HG03135 (cell line): ENCODE results near the gene VSIG10L2.

ENCODE experiments used
- ATAC-seq: cut with Tn5 transposase; IDR thresholded peaks from one replicate; pipeline ENCODE4 v1.9.1; 2021; ENCODE audit warnings: mild to moderate bottlenecking, moderate library complexity; ENCODE audit not compliant: unreplicated experiment

The VSIG10L2 gene

DNA sequence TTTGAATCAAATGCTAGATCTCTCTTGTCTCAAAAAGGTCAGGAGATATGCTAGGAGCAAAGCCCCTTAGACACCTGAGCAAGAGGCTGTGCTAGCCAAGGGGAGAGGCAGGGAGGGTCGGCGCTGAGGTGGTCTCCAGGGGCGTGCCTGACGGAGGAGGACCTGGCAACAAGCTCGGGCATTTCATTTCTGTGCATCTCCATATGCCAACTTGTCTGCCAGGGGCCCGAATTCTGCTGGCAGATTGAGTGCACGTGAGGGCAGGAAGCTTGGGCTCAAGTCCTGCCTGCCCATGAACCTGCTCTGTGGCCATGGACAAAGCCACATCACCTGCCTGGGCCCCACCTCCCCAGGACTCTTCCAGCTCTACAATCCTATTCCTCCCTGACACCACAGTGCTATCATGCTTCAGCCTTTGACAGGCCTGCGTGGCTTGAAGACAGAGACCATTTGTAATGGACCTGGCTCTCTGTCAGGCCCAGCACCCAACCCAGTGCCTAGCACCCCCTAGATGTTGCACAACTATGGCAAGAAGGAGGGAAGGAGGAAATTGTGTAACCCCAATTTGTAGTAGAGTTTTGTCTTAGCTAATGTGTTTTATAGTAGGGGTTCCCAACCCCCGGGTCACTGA is 16.3 kb upstream of the VSIG10L2 start:
- ATAC-seq = no peak

DNA sequence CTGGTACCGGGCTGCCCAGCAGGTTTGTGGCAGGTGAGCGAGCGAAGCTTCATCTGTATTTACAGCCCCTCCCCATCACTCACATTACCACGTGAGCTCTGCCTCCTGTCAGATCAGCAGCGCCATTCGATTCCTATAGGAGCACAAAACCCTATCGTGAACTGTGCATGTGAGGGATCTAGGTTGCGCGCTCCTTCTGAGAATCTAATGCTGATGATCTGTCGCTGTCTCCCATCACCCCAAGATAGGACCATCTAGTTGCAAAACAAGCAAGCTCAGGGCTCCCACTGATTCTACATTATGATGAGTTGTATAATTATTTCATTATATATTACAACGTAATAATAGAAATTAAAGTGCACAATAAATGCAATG is 15.8 kb upstream of the VSIG10L2 start:
- no peak for ATAC-seq

- no peak for ATAC-seq
These were observed 14.7 kb upstream of the VSIG10L2 start for GRCh38 chr11:125931116-125931515.

DNA sequence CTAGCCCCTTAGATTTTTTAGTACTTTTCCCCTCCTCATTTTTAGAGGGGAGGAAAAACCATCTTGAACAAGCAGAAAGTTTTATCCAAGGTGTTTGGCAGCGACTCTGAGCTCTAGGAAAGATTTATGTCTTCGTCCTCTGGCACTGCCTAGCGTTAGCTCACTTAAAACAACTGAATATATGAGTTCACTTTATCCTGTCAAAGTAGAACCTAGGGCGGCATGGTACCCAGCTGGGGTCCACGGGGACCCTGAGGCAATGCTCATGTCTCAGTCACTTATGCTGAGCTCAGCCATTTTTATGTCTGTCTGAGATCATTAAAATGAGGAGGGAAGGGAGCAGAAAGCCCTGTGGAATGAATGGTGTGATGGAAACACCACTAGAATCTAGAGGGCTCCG is 14.2 kb upstream of the VSIG10L2 start:
- no peak for ATAC-seq

DNA sequence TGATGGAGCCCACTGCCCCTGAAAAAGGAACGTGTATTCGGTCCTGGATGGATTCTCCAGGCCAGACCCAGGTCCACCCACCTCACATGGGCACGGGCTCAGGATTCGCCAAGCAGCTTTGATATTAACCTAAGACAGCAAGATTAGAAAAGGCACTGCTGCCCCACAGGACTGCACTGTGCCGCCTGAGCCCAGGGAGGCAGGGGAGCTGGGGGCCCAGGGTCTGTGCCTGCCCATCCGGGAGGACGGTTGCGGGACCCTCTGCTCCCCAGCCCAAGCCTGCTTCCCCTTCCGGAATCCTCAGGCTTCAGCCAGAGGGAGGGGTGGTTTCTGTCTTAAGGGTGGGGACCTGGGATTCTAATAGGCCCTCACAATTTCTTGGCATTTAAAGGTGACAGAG is 13.5 kb upstream of the VSIG10L2 start:
- no peak for ATAC-seq

- no peak for ATAC-seq
These were observed 12.6 kb upstream of the VSIG10L2 start for GRCh38 chr11:125933030-125933813.

DNA sequence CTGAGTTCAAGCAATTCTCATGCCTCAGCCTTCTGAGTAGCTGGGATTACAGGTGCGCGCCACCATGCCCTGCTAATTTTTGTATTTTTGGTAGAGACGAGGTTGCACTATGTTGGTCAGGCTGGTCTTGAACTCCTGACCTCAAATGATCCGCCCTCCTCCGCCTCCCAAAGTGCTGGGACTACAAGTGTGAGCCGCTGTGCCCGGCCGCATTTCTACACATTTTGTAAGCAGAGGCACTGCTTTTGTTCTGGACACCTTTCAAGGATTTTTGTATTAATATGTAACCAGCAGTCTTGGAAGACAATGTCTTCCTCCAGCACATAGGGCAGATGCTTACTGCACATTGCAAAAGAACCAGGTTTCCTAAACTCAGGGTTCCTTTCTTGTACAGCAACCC is 11.4 kb upstream of the VSIG10L2 start:
- ATAC-seq = no peak

- ATAC-seq = no peak
These were observed 10.8 kb upstream of the VSIG10L2 start for GRCh38 chr11:125935056-125935455.

DNA sequence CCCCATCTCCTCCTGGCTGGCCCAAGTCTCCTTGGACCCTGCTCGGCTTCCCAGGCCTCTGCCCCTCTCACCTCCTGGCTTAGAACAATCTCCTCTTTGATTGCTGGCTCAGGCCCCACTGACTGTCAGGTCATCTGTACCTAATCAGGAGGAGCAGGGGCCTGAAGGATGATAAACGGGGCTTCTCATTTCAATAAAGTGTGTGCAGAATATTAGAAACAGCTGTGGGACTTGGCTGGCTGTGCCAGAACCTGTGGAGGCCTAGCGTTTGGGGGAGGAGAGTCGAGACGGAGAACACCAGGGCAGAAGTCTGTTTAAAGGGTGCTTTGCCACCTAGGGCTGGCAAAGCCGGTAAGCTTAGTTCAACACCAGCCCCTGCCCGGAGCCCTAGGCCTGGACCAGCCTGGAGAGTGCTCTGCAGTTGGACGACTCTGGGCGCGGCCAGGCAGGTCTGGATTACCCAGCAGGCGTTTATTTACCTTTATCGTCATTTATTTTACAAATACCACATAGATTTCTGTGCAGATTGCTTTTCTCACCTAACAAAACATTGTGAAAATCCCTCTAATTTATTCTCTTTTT is 10.1 kb upstream of the VSIG10L2 start:
- no peak for ATAC-seq

DNA sequence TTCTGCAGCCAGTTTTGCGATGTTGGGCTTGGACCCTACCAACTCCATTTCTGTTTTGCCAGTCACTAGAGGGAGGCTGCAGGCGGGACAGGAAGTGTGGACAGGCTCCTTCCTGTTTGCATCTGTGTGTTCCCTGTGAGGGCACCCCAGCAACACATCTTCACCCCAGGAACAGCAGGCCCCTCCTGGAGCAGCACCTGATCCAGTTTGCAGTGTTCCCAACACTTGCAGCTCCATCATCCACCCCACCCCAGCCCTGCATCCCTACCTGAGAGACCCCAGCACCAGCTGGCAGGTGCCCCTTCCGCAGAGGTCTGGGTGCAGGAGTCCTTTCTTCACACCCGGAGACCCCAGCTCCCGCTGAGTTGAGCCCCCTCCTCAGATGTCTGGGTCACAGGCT is 7.4 kb upstream of the VSIG10L2 start:
- no peak for ATAC-seq

GRCh38 chr11:125939081-125939521 is 6.7 kb upstream of the VSIG10L2 start:
- no peak for ATAC-seq

DNA sequence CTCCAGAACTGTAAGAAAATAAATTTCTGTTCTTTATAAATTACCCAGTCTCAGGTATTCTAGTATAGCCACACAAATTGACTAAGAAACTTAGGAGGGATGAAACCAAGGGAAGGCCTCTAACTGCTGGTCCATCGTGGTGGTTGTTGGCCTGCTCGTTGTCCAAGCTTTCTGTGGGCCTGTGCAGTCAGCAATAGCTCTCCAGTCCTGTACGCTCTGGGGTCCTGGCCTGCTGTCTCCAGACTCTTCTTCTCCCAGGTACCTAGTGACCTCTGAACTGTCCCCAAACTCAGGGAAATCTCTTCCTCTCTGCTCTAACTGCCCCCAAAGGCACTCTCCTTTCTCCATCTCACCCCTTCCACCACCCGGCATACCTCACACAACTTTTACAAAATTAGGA is 5.7 kb upstream of the VSIG10L2 start:
- no peak for ATAC-seq

GRCh38 chr11:125941267-125941618 is 4.6 kb upstream of the VSIG10L2 start:
- ATAC-seq = no peak

DNA sequence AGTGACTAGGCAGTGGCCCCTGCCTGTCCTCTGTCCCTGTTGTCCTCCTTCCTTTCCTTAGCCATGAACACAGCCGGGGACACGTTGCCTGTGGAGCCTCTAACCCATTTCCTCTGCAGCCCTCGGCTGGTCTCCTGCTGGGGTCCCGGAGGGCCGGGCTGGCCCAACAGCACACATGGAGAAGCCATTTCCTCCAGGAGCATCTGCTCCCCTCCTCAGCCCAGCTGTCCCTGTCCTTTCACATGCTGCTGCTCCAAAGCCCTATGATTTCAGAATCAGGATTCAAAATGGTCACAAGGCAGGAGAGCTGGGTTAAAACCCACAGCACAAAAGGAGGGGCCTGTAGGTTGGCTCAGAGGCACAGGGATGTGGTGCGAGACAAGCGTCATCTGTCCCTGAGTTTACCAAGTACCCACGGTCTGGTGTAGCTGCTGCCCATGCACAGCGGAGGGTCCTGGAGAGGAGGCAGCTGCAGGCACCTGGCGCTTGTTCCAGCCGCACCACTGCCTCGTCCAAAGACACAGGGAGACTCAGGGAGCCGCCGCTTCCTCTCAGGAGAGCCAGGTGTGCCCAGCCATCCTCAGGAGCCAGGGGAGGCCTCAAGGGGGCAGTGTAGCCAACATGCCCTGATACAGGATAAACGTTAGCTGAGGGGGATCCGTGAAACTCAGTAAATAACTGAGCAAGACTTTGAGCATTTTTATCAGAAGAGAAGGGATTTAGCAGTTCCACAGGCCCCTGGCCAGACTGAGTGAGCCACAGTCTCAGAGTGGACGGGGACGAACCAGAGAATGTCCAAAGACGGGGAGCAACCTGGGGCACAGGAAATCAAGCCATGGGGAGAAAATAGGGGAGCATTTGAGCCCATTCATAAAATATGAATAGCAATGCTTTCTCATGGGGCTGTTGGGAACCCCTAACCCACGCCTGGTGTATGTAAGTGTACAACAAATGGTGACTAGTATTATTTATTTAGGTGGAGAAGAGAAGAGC is 3.9 kb upstream of the VSIG10L2 start:
- no peak for ATAC-seq

GRCh38 chr11:125942771-125943428 is 2.9 kb upstream of the VSIG10L2 start:
- ATAC-seq = no peak

DNA sequence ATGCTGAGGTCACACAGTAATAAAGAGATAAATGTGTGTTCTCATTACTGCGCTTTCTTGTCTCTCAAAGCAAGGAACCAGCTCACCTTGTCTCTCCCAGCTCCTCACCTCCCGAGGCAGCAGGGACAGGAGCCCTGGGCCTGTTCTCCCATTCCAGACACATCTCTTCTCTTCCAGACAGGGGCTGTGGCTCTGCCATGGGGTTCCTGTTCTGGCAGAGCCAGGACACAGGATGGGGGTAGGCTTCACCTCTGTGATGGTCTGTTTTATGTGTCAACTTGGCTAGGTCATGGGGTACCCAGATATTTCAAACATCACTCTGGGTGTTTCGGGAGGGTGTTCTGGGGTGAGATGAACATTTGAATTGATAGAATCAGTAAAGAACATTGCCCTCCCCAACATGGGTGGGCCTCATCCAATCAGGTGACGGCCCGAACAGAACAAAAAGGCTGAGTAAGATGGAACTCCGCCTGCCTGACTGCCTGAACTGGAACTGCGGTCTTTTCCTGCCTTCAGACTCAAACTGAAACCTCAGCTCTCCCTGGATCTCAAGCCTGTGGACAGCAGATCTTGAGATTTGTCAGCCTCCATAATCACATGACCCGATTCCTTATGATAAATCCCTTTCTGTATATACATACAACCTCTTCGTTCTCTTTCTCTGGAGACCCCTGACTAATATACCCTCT is 2.0 kb upstream of the VSIG10L2 start:
- no peak for ATAC-seq

GRCh38 chr11:125944350-125945010 is 1.4 kb upstream of the VSIG10L2 start:
- no peak for ATAC-seq

- no peak for ATAC-seq
These were observed 640 bp upstream of the VSIG10L2 start for GRCh38 chr11:125945011-125945796.
